Measurements from ENCODE around the gene DLGAP5. TPM values are rescaled to one million over a fixed set of nuclear protein-coding genes. Genes with fewer than 3 reads are reported as not detected.
A peak's percentile ranks its signal among the peaks of the same experiment; 100 is the strongest.

The DLGAP5 gene
- total and polyA plus RNA-seq, 2 of the 13 experiments (the other 11 are each of a cell fraction or from before 2014, with no cell fraction given) = 7.7 to 55.8 TPM

DNA sequence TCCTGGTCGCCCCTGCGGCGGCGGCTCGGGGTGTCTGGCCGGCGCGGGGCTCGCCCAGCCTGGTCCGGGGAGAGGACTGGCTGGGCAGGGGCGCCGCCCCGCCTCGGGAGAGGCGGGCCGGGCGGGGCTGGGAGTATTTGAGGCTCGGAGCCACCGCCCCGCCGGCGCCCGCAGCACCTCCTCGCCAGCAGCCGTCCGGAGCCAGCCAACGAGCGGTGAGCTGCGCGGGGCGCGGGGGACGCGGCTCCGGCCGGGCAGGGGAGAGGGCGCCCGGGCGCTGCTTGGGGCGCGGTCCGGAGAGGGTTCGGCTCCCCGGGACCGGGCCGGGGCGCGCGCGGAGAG lies 62.3 kb downstream of the DLGAP5 start, which contains the start of gene LGALS3 (continued):
- no peak for TF ChIP-seq ZMYM2 (CRISPR knock-in tag; IDR thresholded peaks at IDR 0.05)
- no peak for TF ChIP-seq EEA1 (CRISPR knock-in tag; IDR thresholded peaks at IDR 0.05; ENCODE audit: borderline replicate concordance)
- TF ChIP-seq ARNT2 (CRISPR knock-in tag; IDR thresholded peaks at IDR 0.05; ENCODE audit: low read depth) = 0 out of 2 replicates have a peak, but pooled peaks have one; percentile 38
- TF ChIP-seq CREB1 (IDR thresholded peaks at IDR 0.05) = no peak
- no peak for TF ChIP-seq CREB1 (CRISPR knock-in tag; IDR thresholded peaks at IDR 0.05)
- TF ChIP-seq TMF1 (CRISPR knock-in tag; IDR thresholded peaks at IDR 0.05; ENCODE audit: low read depth) = no peak
- TF ChIP-seq, protein P1, sequence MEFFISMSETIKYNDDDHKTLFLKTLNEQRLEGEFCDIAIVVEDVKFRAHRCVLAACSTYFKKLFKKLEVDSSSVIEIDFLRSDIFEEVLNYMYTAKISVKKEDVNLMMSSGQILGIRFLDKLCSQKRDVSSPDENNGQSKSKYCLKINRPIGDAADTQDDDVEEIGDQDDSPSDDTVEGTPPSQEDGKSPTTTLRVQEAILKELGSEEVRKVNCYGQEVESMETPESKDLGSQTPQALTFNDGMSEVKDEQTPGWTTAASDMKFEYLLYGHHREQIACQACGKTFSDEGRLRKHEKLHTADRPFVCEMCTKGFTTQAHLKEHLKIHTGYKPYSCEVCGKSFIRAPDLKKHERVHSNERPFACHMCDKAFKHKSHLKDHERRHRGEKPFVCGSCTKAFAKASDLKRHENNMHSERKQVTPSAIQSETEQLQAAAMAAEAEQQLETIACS (CRISPR knock-in tag; IDR thresholded peaks at IDR 0.05) = no peak
- 0 out of 2 replicates have a peak, but pooled peaks have one; percentile 40 for TF ChIP-seq ZMAT3 (CRISPR knock-in tag; conservative IDR thresholded peaks at IDR 0.05)
- TF ChIP-seq POLR2A (IDR thresholded peaks at IDR 0.05; ENCODE audit: insufficient read depth in 1 of 2, low read depth in 2 of 2, low read length in 2 of 2) = peak in 1 of 2 experiments; percentile 50; a peak in 1 of 4 replicates
- no peak for TF ChIP-seq KLF11 (CRISPR knock-in tag; IDR thresholded peaks at IDR 0.05)
- TF ChIP-seq CHCHD3 (CRISPR knock-in tag; IDR thresholded peaks at IDR 0.05) = no peak
- no peak for TF ChIP-seq ZKSCAN1 (IDR thresholded peaks at IDR 0.05; ENCODE audit: low read length)
- TF ChIP-seq ISX (CRISPR knock-in tag; conservative IDR thresholded peaks at IDR 0.05) = no peak
- TF ChIP-seq ZSCAN25 (CRISPR knock-in tag; IDR thresholded peaks at IDR 0.05) = 0 out of 2 replicates have a peak, but pooled peaks have one; percentile 39
- no peak for TF ChIP-seq IRF2 (CRISPR knock-in tag; IDR thresholded peaks at IDR 0.05)
- TF ChIP-seq PHF20 (CRISPR knock-in tag; IDR thresholded peaks at IDR 0.05) = 0 out of 2 replicates have a peak, but pooled peaks have one; percentile 17
- TF ChIP-seq, protein P2, sequence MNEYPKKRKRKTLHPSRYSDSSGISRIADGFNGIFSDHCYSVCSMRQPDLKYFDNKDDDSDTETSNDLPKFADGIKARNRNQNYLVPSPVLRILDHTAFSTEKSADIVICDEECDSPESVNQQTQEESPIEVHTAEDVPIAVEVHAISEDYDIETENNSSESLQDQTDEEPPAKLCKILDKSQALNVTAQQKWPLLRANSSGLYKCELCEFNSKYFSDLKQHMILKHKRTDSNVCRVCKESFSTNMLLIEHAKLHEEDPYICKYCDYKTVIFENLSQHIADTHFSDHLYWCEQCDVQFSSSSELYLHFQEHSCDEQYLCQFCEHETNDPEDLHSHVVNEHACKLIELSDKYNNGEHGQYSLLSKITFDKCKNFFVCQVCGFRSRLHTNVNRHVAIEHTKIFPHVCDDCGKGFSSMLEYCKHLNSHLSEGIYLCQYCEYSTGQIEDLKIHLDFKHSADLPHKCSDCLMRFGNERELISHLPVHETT (CRISPR knock-in tag; conservative IDR thresholded peaks at IDR 0.05) = no peak
- no peak for TF ChIP-seq ISL2 (CRISPR knock-in tag; IDR thresholded peaks at IDR 0.05)
- TF ChIP-seq ZFP36L2 (CRISPR knock-in tag; IDR thresholded peaks at IDR 0.05) = no peak
- TF ChIP-seq, protein P3, sequence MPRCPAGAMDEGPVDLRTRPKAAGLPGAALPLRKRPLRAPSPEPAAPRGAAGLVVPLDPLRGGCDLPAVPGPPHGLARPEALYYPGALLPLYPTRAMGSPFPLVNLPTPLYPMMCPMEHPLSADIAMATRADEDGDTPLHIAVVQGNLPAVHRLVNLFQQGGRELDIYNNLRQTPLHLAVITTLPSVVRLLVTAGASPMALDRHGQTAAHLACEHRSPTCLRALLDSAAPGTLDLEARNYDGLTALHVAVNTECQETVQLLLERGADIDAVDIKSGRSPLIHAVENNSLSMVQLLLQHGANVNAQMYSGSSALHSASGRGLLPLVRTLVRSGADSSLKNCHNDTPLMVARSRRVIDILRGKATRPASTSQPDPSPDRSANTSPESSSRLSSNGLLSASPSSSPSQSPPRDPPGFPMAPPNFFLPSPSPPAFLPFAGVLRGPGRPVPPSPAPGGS (CRISPR knock-in tag; IDR thresholded peaks at IDR 0.05) = 0 out of 2 replicates have a peak, but pooled peaks have one; percentile 57
- TF ChIP-seq TBL1XR1 (IDR thresholded peaks at IDR 0.05; ENCODE audit: borderline replicate concordance, low read length, partially characterized antibody) = no peak
- TF ChIP-seq, protein P4, sequence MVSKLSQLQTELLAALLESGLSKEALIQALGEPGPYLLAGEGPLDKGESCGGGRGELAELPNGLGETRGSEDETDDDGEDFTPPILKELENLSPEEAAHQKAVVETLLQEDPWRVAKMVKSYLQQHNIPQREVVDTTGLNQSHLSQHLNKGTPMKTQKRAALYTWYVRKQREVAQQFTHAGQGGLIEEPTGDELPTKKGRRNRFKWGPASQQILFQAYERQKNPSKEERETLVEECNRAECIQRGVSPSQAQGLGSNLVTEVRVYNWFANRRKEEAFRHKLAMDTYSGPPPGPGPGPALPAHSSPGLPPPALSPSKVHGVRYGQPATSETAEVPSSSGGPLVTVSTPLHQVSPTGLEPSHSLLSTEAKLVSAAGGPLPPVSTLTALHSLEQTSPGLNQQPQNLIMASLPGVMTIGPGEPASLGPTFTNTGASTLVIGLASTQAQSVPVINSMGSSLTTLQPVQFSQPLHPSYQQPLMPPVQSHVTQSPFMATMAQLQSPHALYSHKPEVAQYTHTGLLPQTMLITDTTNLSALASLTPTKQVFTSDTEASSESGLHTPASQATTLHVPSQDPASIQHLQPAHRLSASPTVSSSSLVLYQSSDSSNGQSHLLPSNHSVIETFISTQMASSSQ (IDR thresholded peaks at IDR 0.05; ENCODE audit: low read depth) = no peak
- TF ChIP-seq, protein P4 (CRISPR knock-in tag; IDR thresholded peaks at IDR 0.05; ENCODE audit: borderline replicate concordance) = no peak
- no peak for TF ChIP-seq ZNF274 (CRISPR knock-in tag; IDR thresholded peaks at IDR 0.05)
- 0 out of 2 replicates have a peak, but pooled peaks have one; percentile 69 for TF ChIP-seq ZIK1 (CRISPR knock-in tag; IDR thresholded peaks at IDR 0.05; ENCODE audit: borderline replicate concordance, low read depth)
